HK-2 (cell line): ENCODE data around the gene EIF2A.
"Not testable (repeated sequence)": the region's sequence is repeated elsewhere in the genome, so short reads cannot be mapped to it uniquely, and the experiment has no call there.

Experiments
- DNase-seq: peaks from one replicate; pipeline ENCODE4 v3.0.0-alpha.2; 2018; ENCODE audit not compliant: unreplicated experiment

Gene EIF2A

GRCh38 chr3:150546226-150547044 lies at the start of gene EIF2A, which contains the start of gene SERP1:
Gene EIF2A (plus strand): TSS chr3:150546787. CDS start chr3:150546803, 16 bp downstream.
Gene SERP1 (minus strand): TSS chr3:150546496. CDS start chr3:150546135, 361 bp downstream.
- DNase-seq = peak; percentile 100

DNA sequence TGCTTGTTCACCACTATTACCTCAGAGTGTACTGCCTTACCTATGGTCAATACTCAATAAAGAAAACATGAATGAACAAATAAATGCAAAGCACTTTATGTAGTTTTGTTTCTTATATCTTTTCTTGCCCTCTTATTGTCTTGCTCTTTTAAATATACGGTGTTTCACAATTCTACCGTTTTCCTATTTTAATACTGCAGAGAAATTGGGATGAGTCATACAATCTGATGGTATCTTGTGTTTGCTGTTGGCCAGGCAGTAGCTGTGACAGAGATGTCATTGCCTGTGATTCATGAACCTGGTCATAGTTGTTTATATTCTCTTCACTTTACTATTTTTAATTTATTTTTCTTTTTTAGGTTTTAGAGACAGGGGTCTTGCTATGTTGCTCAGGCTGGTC lies 48.6 kb upstream of the EIF2A start:
- no peak for DNase-seq

DNA sequence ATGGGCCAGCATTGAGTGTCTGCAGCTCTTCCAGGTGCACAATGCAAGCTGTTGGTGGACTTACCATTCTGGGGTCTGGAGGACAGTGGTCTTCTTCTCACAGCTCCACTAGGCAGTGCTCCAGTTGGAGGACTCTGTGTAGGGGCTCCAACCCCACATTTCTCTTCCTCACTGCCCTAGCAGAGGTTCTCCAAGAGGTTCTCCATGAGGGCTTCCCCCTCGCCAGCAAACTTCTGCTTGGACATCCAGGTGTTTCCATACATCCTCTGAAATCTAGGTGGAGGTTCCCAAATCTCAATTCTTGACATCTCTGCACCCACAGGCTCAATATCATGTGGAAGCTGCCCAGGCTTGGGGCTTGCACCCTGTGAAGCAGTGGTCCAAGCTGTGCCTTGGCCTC lies 45.6 kb upstream of the EIF2A start:
- not testable (repeated sequence) for DNase-seq

- no peak for DNase-seq
Observed at GRCh38 chr3:150503402-150504099, 43.0 kb upstream of the EIF2A start.

DNA sequence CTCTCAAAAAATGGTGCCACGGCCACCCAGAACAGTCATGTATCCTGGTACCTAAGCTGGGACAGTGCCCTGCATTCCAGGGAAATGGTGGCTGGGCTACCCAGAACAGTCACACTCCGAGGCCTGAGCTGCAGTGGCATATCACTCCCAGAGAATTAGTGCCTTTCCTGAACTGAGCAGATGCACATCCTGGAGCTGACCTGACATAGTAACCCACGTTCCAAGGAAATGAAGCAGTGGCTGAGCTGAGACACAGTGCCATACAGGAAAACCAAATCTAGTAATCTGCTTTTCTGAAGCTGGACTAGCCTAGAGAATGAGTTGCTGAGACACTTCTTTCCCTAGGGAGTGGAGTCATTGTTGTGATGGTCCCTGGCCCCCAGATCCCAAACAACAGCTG lies 42.1 kb upstream of the EIF2A start:
- no peak for DNase-seq

- DNase-seq = no peak
Observed at GRCh38 chr3:150508401-150508800, 38.2 kb upstream of the EIF2A start.

GRCh38 chr3:150509780-150510179 lies 36.8 kb upstream of the EIF2A start:
- no peak for DNase-seq

GRCh38 chr3:150511122-150511821 lies 35.3 kb upstream of the EIF2A start:
- DNase-seq = no peak

DNA sequence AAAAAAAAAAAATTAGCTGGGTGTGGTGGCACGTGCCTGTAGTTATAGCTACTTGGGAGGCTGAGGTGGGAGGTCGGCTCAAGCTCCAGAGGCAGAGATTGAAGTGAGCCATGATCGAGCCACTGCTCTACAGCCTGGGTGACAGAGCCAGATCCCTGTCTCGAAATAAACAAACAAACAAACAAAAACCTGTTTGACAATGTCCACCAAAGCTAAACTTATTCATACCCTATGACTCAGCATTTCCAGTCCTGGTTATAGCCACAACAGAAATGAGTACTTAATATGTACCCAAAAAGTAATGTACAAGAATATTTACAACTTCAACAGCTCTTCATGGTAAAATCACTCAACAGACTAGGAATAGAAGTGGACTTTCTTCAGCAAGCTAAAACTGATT lies 31.4 kb upstream of the EIF2A start:
- no peak for DNase-seq

- DNase-seq = no peak
Observed at GRCh38 chr3:150519026-150519425, 27.6 kb upstream of the EIF2A start.

GRCh38 chr3:150520408-150520807 lies 26.2 kb upstream of the EIF2A start:
- no peak for DNase-seq

DNA sequence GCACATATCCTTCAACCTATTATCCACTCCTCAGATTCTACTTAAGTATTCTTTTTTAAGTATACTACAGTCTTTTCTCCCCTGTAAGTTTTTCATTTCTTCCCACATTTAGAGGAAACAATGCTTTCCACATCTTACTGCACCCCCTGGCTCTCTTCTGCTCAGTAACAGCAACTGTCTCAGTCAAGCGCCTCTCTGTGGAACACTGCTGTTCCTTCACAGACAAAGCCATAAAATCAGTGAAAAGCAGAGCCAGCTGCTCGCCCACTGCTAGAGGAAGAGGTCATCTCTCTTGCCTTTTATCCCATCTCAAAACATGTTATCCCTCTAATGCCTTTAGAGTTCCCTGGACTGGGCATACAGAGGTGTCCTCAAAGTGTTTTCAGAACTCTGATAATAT lies 25.1 kb upstream of the EIF2A start:
- DNase-seq = no peak

DNA sequence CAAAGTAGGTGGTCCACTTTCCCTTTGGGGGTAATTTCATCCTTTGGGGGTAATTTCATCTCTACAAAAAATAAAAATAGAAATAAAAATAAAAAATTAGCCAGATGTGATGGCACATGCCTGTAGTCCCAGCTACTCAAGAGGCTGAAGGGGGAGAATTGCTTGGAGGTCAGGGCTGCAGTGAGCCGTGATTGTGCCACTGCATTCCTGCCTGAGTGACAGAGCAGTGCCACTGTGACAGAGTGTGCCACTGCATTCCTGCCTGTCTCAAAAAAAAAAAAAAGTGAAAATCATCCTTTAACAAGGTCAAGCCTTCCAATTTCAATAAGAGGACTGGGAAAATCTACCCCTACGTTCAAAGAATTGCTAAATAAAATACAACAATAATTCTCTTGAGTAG lies 23.0 kb upstream of the EIF2A start:
- DNase-seq = no peak

- DNase-seq = no peak
Observed at GRCh38 chr3:150527464-150528255, 18.9 kb upstream of the EIF2A start.

DNA sequence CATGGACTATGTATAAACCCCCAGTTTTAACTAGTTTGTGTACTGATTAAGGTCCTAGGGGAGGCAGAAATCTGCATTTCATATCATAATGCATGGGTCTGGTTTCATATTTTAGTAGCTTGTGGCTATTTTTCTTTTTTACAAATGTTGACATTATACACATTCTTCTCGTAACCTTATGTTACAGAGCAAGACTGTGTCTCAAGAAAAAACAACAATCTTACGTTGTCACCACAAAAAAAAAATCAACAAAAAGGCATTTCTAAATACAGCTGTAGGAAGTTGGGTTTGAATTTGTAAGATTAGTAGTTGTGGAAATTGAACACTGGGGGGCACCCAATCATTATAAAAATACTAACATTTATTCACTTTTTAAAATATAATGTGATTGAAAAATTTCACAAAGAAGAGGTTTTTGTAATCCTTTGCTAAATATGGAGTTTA lies 18.2 kb upstream of the EIF2A start:
- DNase-seq = no peak

- no peak for DNase-seq
Observed at GRCh38 chr3:150531775-150532174, 14.8 kb upstream of the EIF2A start.

- no peak for DNase-seq
Observed at GRCh38 chr3:150535204-150535603, 11.4 kb upstream of the EIF2A start.

DNA sequence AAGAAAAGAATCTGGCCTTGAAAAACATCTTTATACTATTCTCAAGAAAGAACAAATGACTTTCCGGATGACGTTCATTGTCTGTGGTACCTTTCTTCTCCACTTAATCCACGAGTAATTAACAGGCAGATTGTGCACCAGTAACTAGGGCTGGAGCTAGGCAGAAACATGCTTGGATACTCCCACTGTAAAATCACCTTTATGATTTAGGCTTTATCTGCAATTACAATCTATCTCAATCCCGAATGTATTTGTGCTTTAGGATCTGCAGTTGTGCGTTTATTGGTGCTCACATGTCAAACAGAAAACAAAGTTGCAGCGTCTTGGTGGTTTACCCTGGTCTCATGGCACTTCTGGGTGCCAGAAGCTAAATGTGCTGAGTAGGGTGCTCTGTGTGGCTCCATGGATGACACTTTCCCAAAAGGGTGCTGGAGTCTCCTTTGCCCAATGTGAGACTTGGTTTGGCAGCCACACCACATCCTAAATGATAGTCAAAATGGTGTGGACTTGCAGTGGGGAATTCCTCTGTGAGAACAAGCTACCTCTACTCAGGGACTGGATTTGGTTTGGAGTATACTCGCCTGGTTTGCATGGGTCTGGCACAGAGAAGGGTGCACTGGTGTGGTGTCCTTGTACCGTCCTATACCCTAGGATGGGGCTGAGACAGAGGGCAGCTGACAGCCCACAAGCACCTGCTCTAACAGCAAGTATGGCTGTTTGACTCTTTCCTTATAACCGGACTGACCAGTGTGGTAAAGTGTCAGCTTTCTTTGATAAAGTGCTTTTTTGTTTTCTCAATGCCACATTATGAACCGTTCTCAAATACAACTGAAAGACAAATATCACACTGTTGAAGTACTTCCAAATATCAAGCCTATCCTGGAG lies 8.0 kb upstream of the EIF2A start:
- no peak for DNase-seq

DNA sequence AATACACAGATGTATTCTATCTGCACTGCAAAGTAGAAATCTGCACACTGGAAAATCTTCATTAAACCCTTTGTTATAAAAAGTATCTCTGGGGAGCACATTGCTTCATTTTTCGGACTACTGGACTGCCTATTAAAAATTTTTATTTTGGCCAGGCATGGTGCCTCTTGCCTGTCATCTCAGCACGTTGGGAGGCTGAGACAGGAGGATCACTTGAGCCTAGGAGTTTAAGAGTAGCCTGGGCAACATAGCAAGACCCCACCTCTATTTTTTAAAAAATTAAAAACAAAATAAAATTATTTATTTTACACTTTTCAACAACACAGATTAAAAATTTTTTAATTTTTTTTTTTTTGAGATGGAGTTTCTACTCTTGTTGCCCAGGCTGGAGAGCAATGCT lies 6.3 kb upstream of the EIF2A start:
- no peak for DNase-seq

DNA sequence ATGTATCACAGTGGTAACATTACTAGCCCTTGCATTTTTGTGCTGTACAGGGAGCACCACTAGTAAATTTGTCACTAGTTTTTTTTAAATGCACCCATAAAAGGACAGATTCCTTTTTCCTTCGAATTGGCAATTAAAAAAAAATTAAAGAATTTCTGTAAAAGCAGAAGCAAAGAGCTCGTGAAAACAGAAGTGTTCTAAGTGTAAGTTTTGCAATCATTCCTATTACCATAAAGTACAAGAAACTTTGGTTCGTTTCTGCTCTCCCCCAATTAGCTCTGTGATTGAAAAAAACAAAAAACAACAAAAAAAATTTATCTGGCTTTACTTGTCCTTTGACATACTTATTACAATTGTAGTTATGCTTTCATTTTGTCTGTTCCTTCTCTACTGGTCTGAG lies 5.6 kb upstream of the EIF2A start:
- DNase-seq = no peak

- DNase-seq = no peak
Observed at GRCh38 chr3:150543128-150543527, 3.5 kb upstream of the EIF2A start.
